IMR-90 (cell line): ENCODE data around the gene FGF12. TPM values are rescaled to one million over a fixed set of nuclear protein-coding genes. Genes with fewer than 3 reads are reported as not detected.

Experiments used
- ATAC-seq: fragments of 200-7000 bp; cut with Tn5 transposase; 2 replicates; pipeline ENCODE4 v1.9.1; 2020; ENCODE audit warnings: low read depth, mild to moderate bottlenecking, moderate library complexity
- BruUV-seq: library from RNA; stranded (reverse); fragments of 400-500 nt; replicated peaks from 2 replicates; lab custom pipeline; 2021; lab: Mats Ljungman, UMichigan
- CTCF ChIA-PET: fragments of 300-600 bp; formaldehyde crosslinking; extraction: SDS; loops from one replicate; lab custom pipeline; 2021; ENCODE audit warnings: antibody characterized with exemption; lab: Yijun Ruan, JAX
- POLR2A ChIA-PET: fragments of 300-600 bp; sonication (Branson Sonifier 250); formaldehyde crosslinking; loops from one replicate; lab custom pipeline; 2022; ENCODE audit warnings: antibody characterized with exemption; ENCODE audit not compliant: unreplicated experiment; lab: Charles Lee
- DNase-seq: peaks from one replicate; pipeline ENCODE4 v3.0.0; 2013
- H2AFZ ChIP-seq: replicated peaks from 2 replicates; pipeline ENCODE3; 2013; ENCODE audit warnings: low read length, mild to moderate bottlenecking; ENCODE audit not compliant: poor library complexity
- H2AK5ac ChIP-seq: 2 replicates; pipeline ENCODE4 v1.6.1; 2013; ENCODE audit warnings: low read depth, low read length, inconsistent platforms
- H2AK9ac ChIP-seq: replicated peaks from 2 replicates; pipeline ENCODE3; 2013; ENCODE audit warnings: mild to moderate bottlenecking, low read depth, low read length, moderate library complexity; ENCODE audit not compliant: poor library complexity
- H2BK120ac ChIP-seq: 2 replicates; pipeline ENCODE4 v1.6.1; 2013; ENCODE audit warnings: low read depth, low read length, inconsistent platforms
- H2BK15ac ChIP-seq: 3 replicates; pipeline ENCODE4 v1.6.1; 2013; ENCODE audit warnings: low read depth, low read length, inconsistent platforms
- H2BK20ac ChIP-seq: 2 replicates; pipeline ENCODE4 v1.6.1; 2013; ENCODE audit warnings: low read depth, mild to moderate bottlenecking, inconsistent platforms, low read length, moderate library complexity
- H2BK5ac ChIP-seq: 2 replicates; pipeline ENCODE4 v1.6.1; 2013; ENCODE audit warnings: mild to moderate bottlenecking, low read depth, low read length, inconsistent platforms; ENCODE audit not compliant: poor library complexity, severe bottlenecking
- H3K14ac ChIP-seq: replicated peaks from 2 replicates; pipeline ENCODE4 v1.6.1; 2013; ENCODE audit warnings: low read depth, low read length, inconsistent platforms
- H3K18ac ChIP-seq: 2 replicates; pipeline ENCODE4 v1.6.1; 2013; ENCODE audit warnings: low read depth, low read length, control low read depth
- H3K23ac ChIP-seq: 2 replicates; pipeline ENCODE4 v1.6.1; 2013; ENCODE audit warnings: low read depth, low read length, inconsistent platforms
- H3K27ac ChIP-seq: 2 replicates; pipeline ENCODE4 v1.5.1; 2013; ENCODE audit warnings: mild to moderate bottlenecking, control low read depth, low read length; ENCODE audit not compliant: insufficient read depth
- H3K27me3 ChIP-seq: 2 replicates; pipeline ENCODE4 v1.6.1; 2013; ENCODE audit warnings: low read length; ENCODE audit not compliant: control insufficient read depth, insufficient read depth
- H3K36me3 ChIP-seq: 2 replicates; pipeline ENCODE4 v1.6.1; 2013; ENCODE audit warnings: low read length, mixed read lengths; ENCODE audit not compliant: control insufficient read depth, insufficient read depth
- H3K4ac ChIP-seq: 2 replicates; pipeline ENCODE4 v1.6.1; 2013; ENCODE audit warnings: low read depth, low read length, inconsistent platforms
- H3K4me1 ChIP-seq: 2 replicates; pipeline ENCODE4 v1.6.1; 2013; ENCODE audit warnings: low read length, mixed read lengths; ENCODE audit not compliant: control insufficient read depth, insufficient read depth
- H3K4me2 ChIP-seq: 2 replicates; pipeline ENCODE4 v1.6.1; 2013; ENCODE audit warnings: low read depth, mild to moderate bottlenecking, control low read depth, low read length, moderate library complexity
- H3K4me3 ChIP-seq: 2 replicates; pipeline ENCODE4 v1.5.1; 2013; ENCODE audit warnings: low read depth, mild to moderate bottlenecking, control low read depth, low read length, moderate library complexity; ENCODE audit not compliant: insufficient read depth
- H3K56ac ChIP-seq: 2 replicates; pipeline ENCODE4 v1.6.1; 2013; ENCODE audit warnings: low read length, inconsistent platforms; ENCODE audit not compliant: insufficient read depth; ENCODE audit errors: extremely low read depth
- H3K79me1 ChIP-seq, 2 experiments: 2 replicates each; pipeline ENCODE4 v1.6.1; 2013; ENCODE audit warnings: low read length in 2 of 2, inconsistent platforms in 1 of 2, low read depth in 1 of 2
- H3K9ac ChIP-seq: 2 replicates; pipeline ENCODE4 v1.6.1; 2013; ENCODE audit warnings: low read depth, low read length, control low read depth
- H3K9me1 ChIP-seq: 2 replicates; pipeline ENCODE4 v1.6.1; 2013; ENCODE audit warnings: low read length, inconsistent platforms; ENCODE audit not compliant: insufficient read depth
- H3K9me3 ChIP-seq: 2 replicates; pipeline ENCODE4 v1.6.1; 2013; ENCODE audit warnings: low read length; ENCODE audit not compliant: control insufficient read depth, insufficient read depth
- H4K20me1 ChIP-seq: 2 replicates; pipeline ENCODE4 v1.6.1; 2013; ENCODE audit warnings: low read length, inconsistent platforms; ENCODE audit not compliant: insufficient read depth
- H4K5ac ChIP-seq: 2 replicates; pipeline ENCODE4 v1.6.1; 2013; ENCODE audit warnings: mild to moderate bottlenecking, low read depth, low read length, control low read depth
- H4K8ac ChIP-seq, 2 experiments: 2 replicates each; pipeline ENCODE4 v1.6.1; 2013; ENCODE audit warnings: low read depth in 2 of 2, low read length in 2 of 2, control low read depth in 1 of 2, inconsistent platforms in 1 of 2
- H4K91ac ChIP-seq: 2 replicates; pipeline ENCODE4 v1.6.1; 2013; ENCODE audit warnings: low read depth, low read length, inconsistent platforms; ENCODE audit not compliant: insufficient read depth
- BHLHE40 ChIP-seq: fragments of 150-350 bp; IDR thresholded peaks from 2 replicates; pipeline ENCODE4 v1.6.1; 2016; ENCODE audit warnings: mild to moderate bottlenecking, low read depth, low read length
- CEBPB ChIP-seq: IDR thresholded peaks from 2 replicates; pipeline ENCODE4 v1.6.1; 2012; ENCODE audit warnings: low read depth, low read length, improper control_type of control experiment
- CHD1 ChIP-seq: IDR thresholded peaks from 2 replicates; pipeline ENCODE4 v1.6.1; 2012; ENCODE audit warnings: low read depth, low read length, improper control_type of control experiment
- FOS ChIP-seq: fragments of 150-350 bp; IDR thresholded peaks from 2 replicates; pipeline ENCODE4 v1.6.1; 2016; ENCODE audit warnings: low read depth, low read length
- MAFK ChIP-seq: IDR thresholded peaks from 2 replicates; pipeline ENCODE4 v1.6.1; 2012; ENCODE audit warnings: low read depth, low read length, improper control_type of control experiment
- MAZ ChIP-seq: IDR thresholded peaks from 2 replicates; pipeline ENCODE4 v1.6.1; 2012; ENCODE audit warnings: low read depth, mild to moderate bottlenecking, low read length, improper control_type of control experiment, moderate library complexity, borderline replicate concordance
- NFE2L2 ChIP-seq: fragments of 150-350 bp; IDR thresholded peaks from 2 replicates; pipeline ENCODE4 v1.6.1; 2016; ENCODE audit warnings: low read depth, mild to moderate bottlenecking, low read length
- POLR2A ChIP-seq: IDR thresholded peaks from 2 replicates; pipeline ENCODE4 v1.6.1; 2012; ENCODE audit warnings: mild to moderate bottlenecking, low read depth, low read length
- RAD21 ChIP-seq: IDR thresholded peaks from 2 replicates; pipeline ENCODE4 v1.6.1; 2012; ENCODE audit warnings: low read length, improper control_type of control experiment
- RCOR1 ChIP-seq: IDR thresholded peaks from 2 replicates; pipeline ENCODE4 v1.6.1; 2012; ENCODE audit warnings: mild to moderate bottlenecking, low read length, improper control_type of control experiment; ENCODE audit not compliant: insufficient replicate concordance
- RFX5 ChIP-seq: IDR thresholded peaks from 2 replicates; pipeline ENCODE4 v1.8.0; 2012; ENCODE audit warnings: low read depth, mild to moderate bottlenecking, low read length, moderate library complexity
- SMC3 ChIP-seq: fragments of 150-350 bp; IDR thresholded peaks from 2 replicates; pipeline ENCODE4 v1.6.1; 2016; ENCODE audit warnings: low read depth, mild to moderate bottlenecking, antibody characterized with exemption, low read length, moderate library complexity
- WGBS, 2 experiments: methylation state at CpG; one replicate each; pipeline versions ENCODE4 v1.1.5 to v1.1.7; 2013; ENCODE audit warnings: missing lambda C conversion rate in 2 of 2; ENCODE audit not compliant: insufficient read length in 1 of 2; ENCODE audit errors: extremely low coverage in 2 of 2; 5-methylcytosine and 5-hydroxymethylcytosine counted together
- dilution Hi-C: fragments of 300-500 bp; cut with HindIII; formaldehyde crosslinking; loops from one replicate; pipeline ENCODE4 v1.14.3; 2018; ENCODE audit warnings: low sequenced_read_pairs; ENCODE audit not compliant: unreplicated experiment
- in situ Hi-C: fragments of 300-500 bp; cut with MboI; formaldehyde crosslinking; loops from 3 replicates; pipeline ENCODE4 v1.14.3; 2019; ENCODE audit warnings: low sequenced_read_pairs, inconsistent platforms, mixed read lengths
- intact Hi-C: fragments of 100-400 bp; cut with micrococcal nuclease; formaldehyde crosslinking; loops from 2 replicates; pipeline ENCODE4 v1.10.0; 2022
- polyA plus RNA-seq, 3 experiments: library from polyadenylated mRNA; depleted of rRNA; stranded (reverse); fragments of >200 nt; gene quantifications; 2 replicates each; pipeline ENCODE4 v1.2.3, GENCODE V29; 2012; ENCODE audit warnings: low replicate concordance in 1 of 3
- total RNA-seq: library from RNA; depleted of rRNA; stranded (reverse); fragments of >200 nt; gene quantifications from 2 replicates; pipeline ENCODE4 v1.2.3, GENCODE V29; 2012
- TF ChIP-seq, protein P1 (sequence below): fragments of 150-350 bp; IDR thresholded peaks from 2 replicates; pipeline ENCODE4 v1.6.1; 2016; ENCODE audit warnings: low read depth, mild to moderate bottlenecking, low read length, moderate library complexity, borderline replicate concordance
- TF ChIP-seq, protein P2 (sequence below): fragments of 150-350 bp; IDR thresholded peaks from 2 replicates; pipeline ENCODE4 v1.6.1; 2017; ENCODE audit warnings: mild to moderate bottlenecking, antibody characterized with exemption, low read length, low read depth

Gene FGF12
- total and polyA plus RNA-seq, 2 of the 4 experiments (the other 2 are of a cell fraction) = not detected

DNA sequence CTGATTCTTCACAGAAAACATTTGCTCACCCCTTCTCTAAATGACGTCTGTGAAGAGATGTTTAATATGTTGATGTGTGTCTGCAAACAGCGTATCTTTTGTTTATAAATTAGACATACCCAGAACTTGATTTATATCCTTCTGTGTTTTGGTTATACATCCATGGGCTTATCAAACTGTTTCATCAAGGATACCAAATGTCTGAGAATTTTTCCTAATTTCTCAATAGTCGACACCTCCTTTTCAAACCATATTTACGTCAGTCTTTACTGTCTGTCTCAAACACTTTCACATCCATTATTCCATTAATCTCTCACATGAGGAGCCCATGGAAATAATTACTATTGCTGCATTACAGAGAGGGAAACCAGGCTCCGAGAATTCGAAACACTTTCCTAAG lies 85.4 kb downstream of the FGF12 start:
- H3K9me3 ChIP-seq = peaks cover 2% of the 10 kb centered on the region; the same call in 1 of the 2 replicates
- H3K23ac ChIP-seq = no peak overlapping the region
- H4K91ac ChIP-seq = no peak overlapping the region
- H3K27me3 ChIP-seq = no peaks in the 10 kb centered on the region
- no peak overlapping the region for H4K8ac ChIP-seq
- POLR2A ChIA-PET = no interaction called here
- H3K4me3 ChIP-seq = no peak overlapping the region
- H2AFZ ChIP-seq = no peak overlapping the region
- H4K20me1 ChIP-seq = no peaks in the 10 kb centered on the region
- H2AK9ac ChIP-seq = no peak overlapping the region
- CTCF ChIA-PET = no interaction called here
- H3K14ac ChIP-seq = no peak overlapping the region
- H3K79me1 ChIP-seq = no peaks in the 10 kb centered on the region
- BruUV-seq = no TSS peak
- H3K9ac ChIP-seq = no peak overlapping the region
- H3K36me3 ChIP-seq = no peaks in the 10 kb centered on the region
- no peaks in the 10 kb centered on the region for H3K4me1 ChIP-seq
- TF ChIP-seq BHLHE40 (no peak), MAFK (no peak), CEBPB (no peak), FOS (no peak), RAD21 (no peak), RFX5 (no peak), RCOR1 (no peak), SMC3 (no peak), NFE2L2 (no peak), CHD1 (no peak), MAZ (no peak), POLR2A (no peak)
- TF ChIP-seq, protein P1, sequence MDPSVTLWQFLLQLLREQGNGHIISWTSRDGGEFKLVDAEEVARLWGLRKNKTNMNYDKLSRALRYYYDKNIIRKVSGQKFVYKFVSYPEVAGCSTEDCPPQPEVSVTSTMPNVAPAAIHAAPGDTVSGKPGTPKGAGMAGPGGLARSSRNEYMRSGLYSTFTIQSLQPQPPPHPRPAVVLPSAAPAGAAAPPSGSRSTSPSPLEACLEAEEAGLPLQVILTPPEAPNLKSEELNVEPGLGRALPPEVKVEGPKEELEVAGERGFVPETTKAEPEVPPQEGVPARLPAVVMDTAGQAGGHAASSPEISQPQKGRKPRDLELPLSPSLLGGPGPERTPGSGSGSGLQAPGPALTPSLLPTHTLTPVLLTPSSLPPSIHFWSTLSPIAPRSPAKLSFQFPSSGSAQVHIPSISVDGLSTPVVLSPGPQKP = no peak
- TF ChIP-seq, protein P2, sequence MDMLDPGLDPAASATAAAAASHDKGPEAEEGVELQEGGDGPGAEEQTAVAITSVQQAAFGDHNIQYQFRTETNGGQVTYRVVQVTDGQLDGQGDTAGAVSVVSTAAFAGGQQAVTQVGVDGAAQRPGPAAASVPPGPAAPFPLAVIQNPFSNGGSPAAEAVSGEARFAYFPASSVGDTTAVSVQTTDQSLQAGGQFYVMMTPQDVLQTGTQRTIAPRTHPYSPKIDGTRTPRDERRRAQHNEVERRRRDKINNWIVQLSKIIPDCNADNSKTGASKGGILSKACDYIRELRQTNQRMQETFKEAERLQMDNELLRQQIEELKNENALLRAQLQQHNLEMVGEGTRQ = no peak
- no peak overlapping the region for H2BK120ac ChIP-seq
- no peak overlapping the region for H3K56ac ChIP-seq
- no peaks in the 10 kb centered on the region for H3K9me1 ChIP-seq
- WGBS, 2 experiments = 0% methylated on average over 1 of the region's 6 CpGs; no CpG with 5 or more reads in 1 of the 2 experiments
- no peak overlapping the region for H2AK5ac ChIP-seq
- intact Hi-C loops = no loop called here
- in situ Hi-C loops = no loop called here
- H3K18ac ChIP-seq = no peak overlapping the region
- ATAC-seq (no peak), DNase-seq (no peak)
- no peak overlapping the region for H2BK15ac ChIP-seq
- dilution Hi-C loops = no loop called here
- H3K27ac ChIP-seq = no peak overlapping the region
- H3K4ac ChIP-seq = no peak overlapping the region
- no peak overlapping the region for H2BK20ac ChIP-seq
- no peak overlapping the region for H3K4me2 ChIP-seq
- no peak overlapping the region for H2BK5ac ChIP-seq
- no peak overlapping the region for H4K5ac ChIP-seq
